H9 (cell line): Measurements from ENCODE around the gene CUBN. TPM values are rescaled to one million over a fixed set of nuclear protein-coding genes. Genes with fewer than 3 reads are reported as not detected.

Experiments used
- DNase-seq: peaks from one replicate; pipeline ENCODE4 v3.0.0-alpha.2; 2017
- H2AFZ ChIP-seq: one replicate; pipeline ENCODE4 v1.6.1; 2013; ENCODE audit warnings: mild to moderate bottlenecking, low read length, control low read depth, moderate library complexity
- H2AK5ac ChIP-seq: 2 replicates; pipeline ENCODE4 v1.6.1; 2013; ENCODE audit warnings: low read length, control low read depth, mixed read lengths; ENCODE audit not compliant: insufficient read length
- H2BK120ac ChIP-seq: one replicate; pipeline ENCODE4 v1.6.1; 2013; ENCODE audit warnings: low read depth, mild to moderate bottlenecking, low read length, control low read depth, inconsistent platforms; ENCODE audit not compliant: poor library complexity, severe bottlenecking
- H2BK12ac ChIP-seq: 2 replicates; pipeline ENCODE4 v1.6.1; 2013; ENCODE audit warnings: low read length, control low read depth, mixed read lengths, low read depth; ENCODE audit not compliant: insufficient read length
- H2BK15ac ChIP-seq: 2 replicates; pipeline ENCODE4 v1.6.1; 2013; ENCODE audit warnings: low read depth, low read length, control low read depth
- H2BK20ac ChIP-seq: one replicate; pipeline ENCODE4 v1.6.1; 2013; ENCODE audit warnings: low read depth, mild to moderate bottlenecking, low read length, control low read depth, inconsistent platforms; ENCODE audit not compliant: poor library complexity, severe bottlenecking
- H2BK5ac ChIP-seq: 2 replicates; pipeline ENCODE4 v1.6.1; 2013; ENCODE audit warnings: low read length, control low read depth, mixed read lengths; ENCODE audit not compliant: insufficient read length
- H3K14ac ChIP-seq: 2 replicates; pipeline ENCODE4 v1.6.1; 2013; ENCODE audit warnings: low read length, control low read depth; ENCODE audit not compliant: insufficient read depth
- H3K18ac ChIP-seq: 2 replicates; pipeline ENCODE4 v1.6.1; 2013; ENCODE audit warnings: low read depth, mild to moderate bottlenecking, mixed read lengths, low read length, control low read depth; ENCODE audit not compliant: insufficient read length
- H3K23ac ChIP-seq: 2 replicates; pipeline ENCODE4 v1.6.1; 2013; ENCODE audit warnings: low read length, control low read depth, mixed read lengths, low read depth; ENCODE audit not compliant: insufficient read length
- H3K23me2 ChIP-seq: 2 replicates; pipeline ENCODE4 v1.6.1; 2013; ENCODE audit warnings: low read depth, mild to moderate bottlenecking, mixed read lengths, low read length, control low read depth; ENCODE audit not compliant: insufficient read length, poor library complexity, severe bottlenecking
- H3K27ac ChIP-seq: 2 replicates; pipeline ENCODE4 v1.5.1; 2013; ENCODE audit warnings: low read length, control low read depth, mixed read lengths, low read depth; ENCODE audit not compliant: insufficient read length
- H3K27me3 ChIP-seq: 2 replicates; pipeline ENCODE4 v1.6.1; 2013; ENCODE audit warnings: low read length, control low read depth, inconsistent platforms; ENCODE audit not compliant: insufficient read depth
- H3K4ac ChIP-seq: 2 replicates; pipeline ENCODE4 v1.6.1; 2013; ENCODE audit warnings: low read depth, mild to moderate bottlenecking, control low read depth, inconsistent platforms, low read length, moderate library complexity
- H3K4me1 ChIP-seq: 2 replicates; pipeline ENCODE4 v1.6.1; 2013; ENCODE audit warnings: low read length, control low read depth, inconsistent platforms; ENCODE audit not compliant: insufficient read depth
- H3K4me2 ChIP-seq: 2 replicates; pipeline ENCODE4 v1.6.1; 2013; ENCODE audit warnings: low read length, control low read depth, mixed read lengths; ENCODE audit not compliant: insufficient read length, insufficient read depth
- H3K56ac ChIP-seq: 2 replicates; pipeline ENCODE4 v1.6.1; 2013; ENCODE audit warnings: low read depth, mild to moderate bottlenecking, mixed read lengths, low read length, control low read depth; ENCODE audit not compliant: insufficient read length
- H3K79me1 ChIP-seq: 2 replicates; pipeline ENCODE4 v1.6.1; 2013; ENCODE audit warnings: low read depth, mild to moderate bottlenecking, moderate library complexity, low read length, control low read depth, inconsistent platforms; ENCODE audit not compliant: insufficient read depth, poor library complexity, severe bottlenecking
- H3K79me2 ChIP-seq: 2 replicates; pipeline ENCODE4 v1.6.1; 2013; ENCODE audit warnings: low read length, control low read depth, inconsistent platforms; ENCODE audit not compliant: insufficient read depth
- H3K9ac ChIP-seq: 2 replicates; pipeline ENCODE4 v1.6.1; 2013; ENCODE audit warnings: low read length, control low read depth, mixed read lengths; ENCODE audit not compliant: insufficient read length; ENCODE audit errors: extremely low read depth
- H3K9me3 ChIP-seq: one replicate; pipeline ENCODE4 v1.6.1; 2013; ENCODE audit warnings: low read depth, low read length, inconsistent platforms; ENCODE audit not compliant: control insufficient read depth
- H3T11ph ChIP-seq: one replicate; pipeline ENCODE4 v1.6.1; 2013; ENCODE audit warnings: mild to moderate bottlenecking, low read length, control low read depth, inconsistent platforms
- H4K20me1 ChIP-seq: one replicate; pipeline ENCODE4 v1.6.1; 2013; ENCODE audit not compliant: control insufficient read depth, insufficient read length, insufficient read depth
- H4K5ac ChIP-seq: 2 replicates; pipeline ENCODE4 v1.6.1; 2013; ENCODE audit warnings: low read depth, mild to moderate bottlenecking, mixed read lengths, low read length, control low read depth; ENCODE audit not compliant: insufficient read length
- H4K8ac ChIP-seq: replicated peaks from 2 replicates; pipeline ENCODE4 v1.6.1; 2013; ENCODE audit warnings: low read length, control low read depth, mixed read lengths, low read depth; ENCODE audit not compliant: insufficient read length
- H4K91ac ChIP-seq: 2 replicates; pipeline ENCODE4 v1.6.1; 2013; ENCODE audit warnings: low read depth, mild to moderate bottlenecking, moderate library complexity, mixed read lengths, low read length, control low read depth; ENCODE audit not compliant: insufficient read length
- H3K27ac Mint-ChIP-seq, 3 experiments: 2 replicates in 2 of 3; 3 replicates in 1 of 3; pipeline ENCODE4 v1.8.0; 2020 to 2021; ENCODE audit warnings: mixed read lengths in 3 of 3, mild to moderate bottlenecking in 1 of 3, moderate library complexity in 1 of 3
- H3K27me3 Mint-ChIP-seq: 2 replicates; pipeline ENCODE4 v1.8.0; 2021; ENCODE audit warnings: low read depth, mild to moderate bottlenecking, moderate library complexity, mixed read lengths
- H3K36me3 Mint-ChIP-seq, 3 experiments: 2 replicates in 2 of 3; 3 replicates in 1 of 3; pipeline ENCODE4 v1.8.0; 2020 to 2021; ENCODE audit warnings: low read depth in 3 of 3, mixed read lengths in 3 of 3; ENCODE audit not compliant: insufficient read depth in 1 of 3
- H3K4me1 Mint-ChIP-seq, 2 experiments: 2 replicates each; pipeline ENCODE4 v1.8.0; 2020; ENCODE audit warnings: mixed read lengths in 2 of 2
- H3K4me3 Mint-ChIP-seq, 2 experiments: 2 replicates in 1 of 2; 3 replicates in 1 of 2; pipeline ENCODE4 v1.8.0; 2020 to 2021; ENCODE audit warnings: mild to moderate bottlenecking in 2 of 2, mixed read lengths in 2 of 2, moderate library complexity in 1 of 2
- H3K9me3 Mint-ChIP-seq, 2 experiments: 2 replicates in 1 of 2; 3 replicates in 1 of 2; pipeline ENCODE4 v1.8.0; 2020; ENCODE audit warnings: mild to moderate bottlenecking in 2 of 2, mixed read lengths in 2 of 2, moderate library complexity in 1 of 2
- CTCF ChIP-seq: fragments of 200-600 bp; sonication (generic); conservative IDR thresholded peaks from 3 replicates; pipeline ENCODE4 v1.8.0; 2021; ENCODE audit warnings: antibody characterized with exemption, mild to moderate bottlenecking
- WGBS: extraction: QIAGEN DNeasy Blood & Tissue Kit; methylation state at CpG from one replicate; pipeline ENCODE4 v1.1.7; 2013; ENCODE audit warnings: missing lambda C conversion rate, low lambda C conversion rate, mixed read lengths; ENCODE audit not compliant: insufficient read length; ENCODE audit errors: extremely low coverage; 5-methylcytosine and 5-hydroxymethylcytosine counted together
- total RNA-seq: library from RNA; stranded (reverse); gene quantifications from 2 replicates; pipeline ENCODE4 v1.2.1, GENCODE V29; 2021

CUBN gene
- total RNA-seq, 1 experiment from 2014 or later: 0.26 TPM

GRCh38 chr10:17175551-17175950 lies 45.9 kb upstream of the CUBN start:
- Mint-ChIP-seq H3K9me3 (no peaks in the 10 kb centered on the region), H3K27ac (0 out of 7 replicates have a peak overlapping the region, but pooled peaks have one; percentile 3 to 40 (median 6)), H3K4me1 (peaks cover 12 to 19% of the 10 kb centered on the region in 2 experiments), H3K4me3 (no peak overlapping the region), H3K27me3 (no peaks in the 10 kb centered on the region), H3K36me3 (0 out of 7 replicates have a peak, but pooled peaks cover 0 to 4% (median 0%) of the 10 kb centered on the region in 3 experiments)
- H3K4me1 ChIP-seq: peaks cover 3% of the 10 kb centered on the region; the same call in 1 of the 2 replicates
- no peak overlapping the region for H3K4me2 ChIP-seq
- no CpG with 5 or more reads among the region's 4 CpGs for WGBS
- no peaks in the 10 kb centered on the region for H3K79me1 ChIP-seq
- H2BK20ac ChIP-seq: no peak overlapping the region
- no peak overlapping the region for H4K5ac ChIP-seq
- H3T11ph ChIP-seq: no peak overlapping the region
- no peaks in the 10 kb centered on the region for H3K79me2 ChIP-seq
- H2AK5ac ChIP-seq: no peak overlapping the region
- no peak overlapping the region for H2AFZ ChIP-seq
- no peak overlapping the region for H3K23ac ChIP-seq
- no peak overlapping the region for H3K27ac ChIP-seq
- no peak overlapping the region for H3K9ac ChIP-seq
- H3K18ac ChIP-seq: no peak overlapping the region
- no peaks in the 10 kb centered on the region for H3K23me2 ChIP-seq
- no peak overlapping the region for H3K14ac ChIP-seq
- H3K27me3 ChIP-seq: no peaks in the 10 kb centered on the region
- H3K56ac ChIP-seq: no peak overlapping the region
- H2BK120ac ChIP-seq: no peak overlapping the region
- no peak for DNase-seq
- no peak overlapping the region for H3K4ac ChIP-seq
- H4K20me1 ChIP-seq: no peaks in the 10 kb centered on the region
- no peak overlapping the region for H4K8ac ChIP-seq
- H2BK12ac ChIP-seq: no peak overlapping the region
- H2BK5ac ChIP-seq: no peak overlapping the region
- TF ChIP-seq CTCF: no peak
- H3K9me3 ChIP-seq: no peaks in the 10 kb centered on the region
- H4K91ac ChIP-seq: no peak overlapping the region
- H2BK15ac ChIP-seq: no peak overlapping the region
